ENCODE data around the gene RFNG. TPM values are rescaled to one million over a fixed set of nuclear protein-coding genes. Genes with fewer than 3 reads are reported as not detected.

RFNG gene
- total RNA-seq, 2 donors from 2014 or later = 18.2 to 23.1 TPM

- no peaks in the 10 kb centered on the region for H3K9me3 Mint-ChIP-seq
- H3K36me3 Mint-ChIP-seq = no peaks in the 10 kb centered on the region
- no peak for ATAC-seq
These were observed 41.6 kb upstream of the RFNG start for GRCh38 chr17:82092995-82093751.

GRCh38 chr17:82092628-82092994 lies 41.0 kb upstream of the RFNG start:
- Mint-ChIP-seq H3K36me3 (no peaks in the 10 kb centered on the region), H3K4me3 (no peak overlapping the region), H3K9me3 (no peaks in the 10 kb centered on the region), H3K27me3 (no peaks in the 10 kb centered on the region), H3K27ac (no peak overlapping the region), H3K4me1 (ENCODE audit: low read depth in 2 of 2) (peaks cover 0 to 4% of the 10 kb centered on the region in 2 donors)
- ATAC-seq = no peak
- no peak for DNase-seq (ENCODE audit: low spot score)

More at GRCh38 chr17:82092995-82093751, 41.6 kb upstream of the RFNG start:
- no peak overlapping the region for H3K4me3 Mint-ChIP-seq
- H3K4me1 Mint-ChIP-seq (ENCODE audit: low read depth in 2 of 2) = peaks cover 0 to 4% of the 10 kb centered on the region in 2 donors
- H3K27ac Mint-ChIP-seq = no peak overlapping the region
- H3K27me3 Mint-ChIP-seq = no peaks in the 10 kb centered on the region
- DNase-seq (ENCODE audit: low spot score) = no peak

- Mint-ChIP-seq H3K9me3 (no peaks in the 10 kb centered on the region), H3K27ac (no peak overlapping the region), H3K27me3 (no peaks in the 10 kb centered on the region), H3K4me1 (ENCODE audit: low read depth in 2 of 2) (peaks cover 0 to 4% of the 10 kb centered on the region in 2 donors), H3K36me3 (no peaks in the 10 kb centered on the region), H3K4me3 (no peak overlapping the region)
- DNase-seq (ENCODE audit: low spot score) (no peak), ATAC-seq (no peak)
These were observed 40.5 kb upstream of the RFNG start for GRCh38 chr17:82092094-82092586.

- Mint-ChIP-seq H3K4me1 (ENCODE audit: low read depth in 2 of 2) (peaks cover 0 to 4% of the 10 kb centered on the region in 2 donors), H3K9me3 (no peaks in the 10 kb centered on the region)
These were observed 39.9 kb upstream of the RFNG start for GRCh38 chr17:82091264-82092066.

GRCh38 chr17:82090549-82091263 lies 39.1 kb upstream of the RFNG start:
- no peaks in the 10 kb centered on the region for H3K27me3 Mint-ChIP-seq
- no peak overlapping the region for H3K27ac Mint-ChIP-seq
- H3K4me3 Mint-ChIP-seq = no peak overlapping the region
- H3K36me3 Mint-ChIP-seq = no peaks in the 10 kb centered on the region
- peaks cover 0 to 2% of the 10 kb centered on the region in 2 donors for H3K4me1 Mint-ChIP-seq (ENCODE audit: low read depth in 2 of 2)
- no peak for ATAC-seq
- no peak for DNase-seq (ENCODE audit: low spot score)
- H3K9me3 Mint-ChIP-seq = no peaks in the 10 kb centered on the region

More at GRCh38 chr17:82091264-82092066, 39.9 kb upstream of the RFNG start:
- no peak overlapping the region for H3K4me3 Mint-ChIP-seq
- DNase-seq (ENCODE audit: low spot score) (no peak), ATAC-seq (no peak)
- no peaks in the 10 kb centered on the region for H3K36me3 Mint-ChIP-seq
- no peaks in the 10 kb centered on the region for H3K27me3 Mint-ChIP-seq
- H3K27ac Mint-ChIP-seq = no peak overlapping the region

- Mint-ChIP-seq H3K4me3 (no peak overlapping the region), H3K36me3 (no peaks in the 10 kb centered on the region), H3K4me1 (ENCODE audit: low read depth in 2 of 2) (peaks cover 0 to 2% of the 10 kb centered on the region in 2 donors), H3K27me3 (no peaks in the 10 kb centered on the region), H3K9me3 (no peaks in the 10 kb centered on the region), H3K27ac (no peak overlapping the region)
- ATAC-seq (peak in 1 of 2 donors; percentile 1), DNase-seq (ENCODE audit: low spot score) (no peak)
These were observed 38.3 kb upstream of the RFNG start for GRCh38 chr17:82089723-82090548.

- Mint-ChIP-seq H3K27me3 (no peaks in the 10 kb centered on the region), H3K9me3 (no peaks in the 10 kb centered on the region), H3K4me3 (no peak overlapping the region), H3K36me3 (no peaks in the 10 kb centered on the region), H3K4me1 (ENCODE audit: low read depth in 2 of 2) (peaks cover 0 to 2% of the 10 kb centered on the region in 2 donors), H3K27ac (no peak overlapping the region)
- ATAC-seq = no peak
- no peak for DNase-seq (ENCODE audit: low spot score)
These were observed 37.5 kb upstream of the RFNG start for GRCh38 chr17:82088838-82089722.

GRCh38 chr17:82087961-82088837 lies 36.6 kb upstream of the RFNG start:
- H3K27me3 Mint-ChIP-seq = no peaks in the 10 kb centered on the region
- no peak overlapping the region for H3K27ac Mint-ChIP-seq
- H3K9me3 Mint-ChIP-seq = no peaks in the 10 kb centered on the region
- ATAC-seq (no peak), DNase-seq (ENCODE audit: low spot score) (no peak)
- no peaks in the 10 kb centered on the region for H3K36me3 Mint-ChIP-seq
- no peak overlapping the region for H3K4me3 Mint-ChIP-seq
- H3K4me1 Mint-ChIP-seq (ENCODE audit: low read depth in 2 of 2) = peaks cover 0 to under 1% of the 10 kb centered on the region in 2 donors

GRCh38 chr17:82086941-82087906 lies 35.6 kb upstream of the RFNG start:
- no peak overlapping the region for H3K4me3 Mint-ChIP-seq
- H3K9me3 Mint-ChIP-seq = no peaks in the 10 kb centered on the region
- H3K27ac Mint-ChIP-seq = no peak overlapping the region
- no peak for ATAC-seq
- H3K36me3 Mint-ChIP-seq = no peaks in the 10 kb centered on the region
- no peaks in the 10 kb centered on the region for H3K27me3 Mint-ChIP-seq
- no peaks in the 10 kb centered on the region for H3K4me1 Mint-ChIP-seq (ENCODE audit: low read depth in 2 of 2)
- DNase-seq (ENCODE audit: low spot score) = no peak

- H3K4me1 Mint-ChIP-seq (ENCODE audit: low read depth in 2 of 2) = no peaks in the 10 kb centered on the region
- DNase-seq (ENCODE audit: low spot score) = no peak
- no peak overlapping the region for H3K4me3 Mint-ChIP-seq
- no peak overlapping the region for H3K27ac Mint-ChIP-seq
- ATAC-seq = no peak
- H3K36me3 Mint-ChIP-seq = no peaks in the 10 kb centered on the region
- H3K27me3 Mint-ChIP-seq = no peaks in the 10 kb centered on the region
- no peaks in the 10 kb centered on the region for H3K9me3 Mint-ChIP-seq
These were observed 34.5 kb upstream of the RFNG start for GRCh38 chr17:82085931-82086764.
